Thyroid gland (tissue), 4 donors: ENCODE results near the gene AP4B1. TPM values are rescaled to one million over a fixed set of nuclear protein-coding genes. Genes with fewer than 3 reads are reported as not detected.
A peak's percentile ranks its signal among the peaks of the same experiment; 100 is the strongest.
"Not testable (repeated sequence)": the region's sequence is repeated elsewhere in the genome, so short reads cannot be mapped to it uniquely, and the experiment has no call there.

Source experiments
- DNase-seq, 2 donors: peaks; one replicate each; pipeline ENCODE4 v3.0.0-alpha.2; 2019
- H3K27ac ChIP-seq, 3 donors: fragments of 200-600 bp; sonication (generic); 1 replicate in 2 of 3; 2 replicates in 1 of 3; pipeline ENCODE4 v1.5.1; 2016 to 2019; ENCODE audit warnings: mild to moderate bottlenecking in 1 of 3, moderate library complexity in 1 of 3
- H3K27me3 ChIP-seq: fragments of 200-600 bp; sonication (generic); one replicate; pipeline ENCODE4 v1.5.1; 2019
- H3K36me3 ChIP-seq, 2 donors: fragments of 200-600 bp; sonication (generic); one replicate each; pipeline ENCODE4 v1.5.1; 2016 to 2019
- H3K4me1 ChIP-seq, 2 donors: fragments of 200-600 bp; sonication (generic); one replicate each; pipeline ENCODE4 v1.5.1; 2017 to 2019
- H3K4me3 ChIP-seq, 3 donors: fragments of 200-600 bp; sonication (generic); replicated peaks in 1 of 3; 1 replicate in 2 of 3; 2 replicates in 1 of 3; pipeline ENCODE4 v1.5.1; 2016; ENCODE audit warnings: mild to moderate bottlenecking in 1 of 3
- H3K9me3 ChIP-seq: fragments of 200-600 bp; sonication (generic); one replicate; pipeline ENCODE4 v1.5.1; 2017
- CTCF ChIP-seq, 6 experiments: fragments of 200-600 bp in 3 of 6; fragments of 450-650 bp in 3 of 6; sonication (generic) in 3 of 6; IDR thresholded peaks; one replicate each; pipeline ENCODE4 v1.5.1; 2016 to 2019; ENCODE audit warnings: antibody characterized with exemption in 6 of 6, mild to moderate bottlenecking in 2 of 6, inconsistent platforms in 1 of 6, moderate library complexity in 1 of 6
- POLR2A ChIP-seq, 2 donors: fragments of 450-650 bp; IDR thresholded peaks; one replicate each; pipeline ENCODE4 v1.6.1; 2017; ENCODE audit warnings: antibody characterized with exemption in 2 of 2, mild to moderate bottlenecking in 2 of 2, moderate library complexity in 1 of 2
- WGBS, 2 donors: methylation state at CpG; one replicate each; pipeline ENCODE4 v1.1.5; 2017; 5-methylcytosine and 5-hydroxymethylcytosine counted together
- intact Hi-C: fragments of 100-400 bp; cut with DNase I; formaldehyde crosslinking; loops from one replicate; pipeline ENCODE4 v1.15.1; 2023
- total RNA-seq, 4 donors: library from RNA; depleted of rRNA; stranded (reverse); fragments of >200 nt; gene quantifications; one replicate each; pipeline ENCODE4 v1.2.3, GENCODE V29; 2016

Gene AP4B1
- total RNA-seq, result 10 to 100 TPM in 3 of 4 donors, 1 to 10 TPM in 1; 9.7 to 14.8 (median 14.0) TPM

- TF ChIP-seq POLR2A (IDR thresholded peaks at IDR 0.05) (peak in 1 of 2 donors; percentile 74), CTCF (IDR thresholded peaks at IDR 0.05) (peak; percentile 13 to 84 (median 64))
- DNase-seq, result peak; percentile 99
- Histone ChIP-seq H3K27ac (peak within 1 kb of the TSS; percentile 58 to 94 (median 93)), H3K4me3 (peak within 1 kb of the TSS; percentile 63 to 86 (median 69)), H3K27me3 (no peaks in the 10 kb centered on the region), H3K36me3 (no peaks in the 10 kb centered on the region), H3K9me3 (no peaks in the 10 kb centered on the region), H3K4me1 (peaks cover 8 to 11% of the 10 kb centered on the region in 2 donors)
- 0 to 1% methylated on average over 48 to 50 of the region's 67 CpGs for WGBS, 2 donors
- intact Hi-C loops, result loop anchor here (2.0 to 10.0 kb wide), 2 partner anchors 24 to 70 kb away; partner anchors contain the start of gene HIPK1
Observed at GRCh38 chr1:113904674-113905434, at the start of gene AP4B1, which contains the start of gene DCLRE1B. Gene AP4B1, minus strand, starts transcription at chr1:113904799. Its CDS starts 82 bp downstream, at chr1:113904717. Gene DCLRE1B, plus strand, starts transcription at chr1:113905326. Its CDS starts 261 bp downstream, at chr1:113905587.

GRCh38 chr1:113951719-113952118 lies 47.1 kb upstream of the AP4B1 start:
- peaks cover 10 to 13% of the 10 kb centered on the region in 2 donors for H3K36me3 ChIP-seq
- intact Hi-C loops, result no loop called here
- H3K27ac ChIP-seq, result no peak overlapping the region
- H3K4me1 ChIP-seq, result peaks cover 30 to 31% of the 10 kb centered on the region in 2 donors
- DNase-seq, result no peak
- H3K27me3 ChIP-seq, result no peaks in the 10 kb centered on the region
- WGBS, 2 donors, result 97 to 98% methylated on average over 2 of the region's 2 CpGs
- H3K9me3 ChIP-seq, result no peaks in the 10 kb centered on the region
- TF ChIP-seq CTCF (IDR thresholded peaks at IDR 0.05), result no peak
- TF ChIP-seq POLR2A (IDR thresholded peaks at IDR 0.05), result no peak
- H3K4me3 ChIP-seq, result no peak overlapping the region

GRCh38 chr1:113950908-113951307 lies 46.3 kb upstream of the AP4B1 start:
- 98 to 100% methylated on average over 1 of the region's 1 CpG for WGBS, 2 donors
- no peak overlapping the region for H3K4me3 ChIP-seq
- peaks cover 35 to 40% of the 10 kb centered on the region in 2 donors for H3K4me1 ChIP-seq
- no peak for DNase-seq
- intact Hi-C loops, result no loop called here
- H3K27ac ChIP-seq, result no peak overlapping the region
- peaks cover 3 to 9% of the 10 kb centered on the region in 2 donors for H3K36me3 ChIP-seq
- TF ChIP-seq CTCF (IDR thresholded peaks at IDR 0.05), result no peak
- TF ChIP-seq POLR2A (IDR thresholded peaks at IDR 0.05), result no peak
- H3K9me3 ChIP-seq, result no peaks in the 10 kb centered on the region
- H3K27me3 ChIP-seq, result no peaks in the 10 kb centered on the region

GRCh38 chr1:113949007-113949406 lies 44.4 kb upstream of the AP4B1 start:
- Histone ChIP-seq H3K36me3 (no peaks in the 10 kb centered on the region), H3K9me3 (no peaks in the 10 kb centered on the region), H3K27ac (peak overlapping the region in 1 of 3 donors; percentile 72), H3K27me3 (no peaks in the 10 kb centered on the region), H3K4me3 (no peak overlapping the region), H3K4me1 (peaks cover 35 to 40% of the 10 kb centered on the region in 2 donors)
- WGBS, 2 donors, result 90 to 94% methylated on average over 5 of the region's 5 CpGs
- no peak for DNase-seq
- intact Hi-C loops, result no loop called here
- peak in 3 of 6 experiments; percentile 18 to 29 (median 28) for TF ChIP-seq CTCF (IDR thresholded peaks at IDR 0.05)
- TF ChIP-seq POLR2A (IDR thresholded peaks at IDR 0.05), result no peak

- H3K27me3 ChIP-seq, DNase-seq, H3K36me3 ChIP-seq, intact Hi-C loops, H3K9me3 ChIP-seq, H3K4me3 ChIP-seq: not testable (repeated sequence)
- Histone ChIP-seq H3K4me1 (peaks cover 35 to 40% of the 10 kb centered on the region in 2 donors), H3K27ac (peak overlapping the region; percentile 31 to 72 (median 34))
- 65 to 73% methylated on average over 4 of the region's 4 CpGs for WGBS, 2 donors
Observed at GRCh38 chr1:113948151-113948550, 43.6 kb upstream of the AP4B1 start.
